GM12878 (cell line): Measurements from ENCODE around the gene PIAS1. TPM values are rescaled to one million over a fixed set of nuclear protein-coding genes. Genes with fewer than 3 reads are reported as not detected.

Experiments
- CBX3 ChIP-seq: fragments of 200-600 bp; sonication (generic); IDR thresholded peaks from 2 replicates; pipeline ENCODE4 v1.6.1; 2016; ENCODE audit warnings: low read depth, borderline replicate concordance
- CEBPB ChIP-seq, 2 experiments: fragments of 150-350 bp in 1 of 2; IDR thresholded peaks; 2 replicates each; pipeline ENCODE4 v1.6.1; 2012 to 2014; ENCODE audit warnings: low read depth in 2 of 2, low read length in 2 of 2, borderline replicate concordance in 1 of 2, inconsistent platforms in 1 of 2
- DPF2 ChIP-seq: fragments of 450-650 bp; IDR thresholded peaks from 2 replicates; pipeline ENCODE4 v1.6.1; 2017; ENCODE audit warnings: mild to moderate bottlenecking
- E2F4 ChIP-seq: IDR thresholded peaks from 2 replicates; pipeline ENCODE4 v1.6.1; 2012; ENCODE audit warnings: low read depth, low read length, improper control_type of control experiment
- E2F8 ChIP-seq: fragments of 450-650 bp; IDR thresholded peaks from 2 replicates; pipeline ENCODE4 v1.6.1; 2018; ENCODE audit warnings: mild to moderate bottlenecking, low read depth, moderate library complexity; ENCODE audit not compliant: partially characterized antibody
- EED ChIP-seq: sonication (generic); IDR thresholded peaks from 2 replicates; pipeline ENCODE4 v1.6.1; 2016; ENCODE audit warnings: antibody characterized with exemption, low read depth
- HDGF ChIP-seq: fragments of 450-650 bp; IDR thresholded peaks from 2 replicates; pipeline ENCODE4 v1.6.1; 2016; ENCODE audit warnings: antibody characterized with exemption
- JUND ChIP-seq: IDR thresholded peaks from 2 replicates; pipeline ENCODE4 v1.6.1; 2012; ENCODE audit warnings: low read depth, mild to moderate bottlenecking, low read length, improper control_type of control experiment, moderate library complexity
- MYC ChIP-seq: IDR thresholded peaks from 2 replicates; pipeline ENCODE4 v1.6.1; 2011; ENCODE audit warnings: mild to moderate bottlenecking, low read length, moderate library complexity, inconsistent platforms; ENCODE audit not compliant: insufficient read depth, insufficient replicate concordance, insufficient read length, severe bottlenecking
- NBN ChIP-seq: fragments of 450-650 bp; IDR thresholded peaks from 2 replicates; pipeline ENCODE4 v1.6.1; 2016
- NFXL1 ChIP-seq: fragments of 450-650 bp; IDR thresholded peaks from 2 replicates; pipeline ENCODE4 v1.6.1; 2017; ENCODE audit warnings: antibody characterized with exemption, mild to moderate bottlenecking, borderline replicate concordance
- NR2C1 ChIP-seq: fragments of 450-650 bp; IDR thresholded peaks from 2 replicates; pipeline ENCODE4 v1.6.1; 2017; ENCODE audit warnings: antibody characterized with exemption, mild to moderate bottlenecking, moderate library complexity
- NR2F1 ChIP-seq: fragments of 450-650 bp; conservative IDR thresholded peaks from 2 replicates; pipeline ENCODE4 v1.6.1; 2017; ENCODE audit warnings: mild to moderate bottlenecking
- POLR2A ChIP-seq: IDR thresholded peaks from 2 replicates; pipeline ENCODE4 v1.6.1; 2011; ENCODE audit warnings: low read depth, mild to moderate bottlenecking, low read length
- POLR2AphosphoS2 ChIP-seq: IDR thresholded peaks from 2 replicates; pipeline ENCODE4 v1.6.1; 2011; ENCODE audit warnings: low read depth, mild to moderate bottlenecking, low read length, improper control_type of control experiment, moderate library complexity
- RAD21 ChIP-seq: IDR thresholded peaks from 2 replicates; pipeline ENCODE4 v1.6.1; 2011; ENCODE audit warnings: mild to moderate bottlenecking, low read depth, low read length, moderate library complexity; ENCODE audit not compliant: insufficient read depth
- RB1 ChIP-seq: fragments of 450-650 bp; formaldehyde crosslinking; IDR thresholded peaks from 2 replicates; pipeline ENCODE4 v1.6.1; 2017; ENCODE audit warnings: mild to moderate bottlenecking, borderline replicate concordance
- SMAD1 ChIP-seq: fragments of 450-650 bp; IDR thresholded peaks from 2 replicates; pipeline ENCODE4 v1.6.1; 2018; ENCODE audit warnings: mild to moderate bottlenecking, low read depth; ENCODE audit not compliant: partially characterized antibody
- TCF3 ChIP-seq: IDR thresholded peaks from 2 replicates; pipeline ENCODE4 v1.6.1; 2012; ENCODE audit warnings: low read depth, mild to moderate bottlenecking, low read length, borderline replicate concordance; ENCODE audit not compliant: insufficient read depth
- YBX1 ChIP-seq: fragments of 450-650 bp; IDR thresholded peaks from 2 replicates; pipeline ENCODE4 v1.6.1; 2016; ENCODE audit warnings: antibody characterized with exemption
- ZBED1 ChIP-seq: IDR thresholded peaks from 2 replicates; pipeline ENCODE4 v1.6.1; 2016; ENCODE audit warnings: borderline replicate concordance
- ZBTB4 ChIP-seq: fragments of 450-650 bp; formaldehyde crosslinking; IDR thresholded peaks from 2 replicates; pipeline ENCODE4 v1.4.0; 2022; ENCODE audit warnings: mild to moderate bottlenecking, moderate library complexity
- ZNF207 ChIP-seq: fragments of 450-650 bp; IDR thresholded peaks from 2 replicates; pipeline ENCODE4 v1.6.1; 2014; ENCODE audit warnings: antibody characterized with exemption, mild to moderate bottlenecking, borderline replicate concordance
- ZNF217 ChIP-seq: fragments of 450-650 bp; IDR thresholded peaks from 2 replicates; pipeline ENCODE4 v1.6.1; 2017; ENCODE audit warnings: antibody characterized with exemption, mild to moderate bottlenecking
- ZNF24 ChIP-seq: fragments of 450-650 bp; IDR thresholded peaks from 2 replicates; pipeline ENCODE4 v1.6.1; 2017; ENCODE audit warnings: antibody characterized with exemption, mild to moderate bottlenecking
- polyA plus RNA-seq, 11 experiments: library from polyadenylated mRNA; depleted of rRNA in 4 of 11; unstranded in 6 of 11; stranded (reverse) in 5 of 11; fragments of >200 nt; fragmentation: Nextera tagmentation in 4 of 11; fragmentation: Illumina TruSeq in 1 of 11; extraction: Ambion mirVana in 4 of 11; extraction: Trizol in 1 of 11; gene quantifications; 1 replicate in 1 of 11; 2 replicates in 10 of 11; pipeline versions ENCODE4 v1.2.1 to v1.2.3, GENCODE V29; 2011 to 2016; ENCODE audit warnings: inconsistent platforms in 2 of 11, missing spikeins in 2 of 11, low read depth in 1 of 11
- total RNA-seq, 4 experiments: library from RNA; depleted of rRNA in 3 of 4; stranded (reverse); fragments of >200 nt in 3 of 4; fragmentation: Illumina TruSeq in 1 of 4; extraction: Trizol in 1 of 4; gene quantifications; 2 replicates each; pipeline versions ENCODE4 v1.2.1 to v1.2.3, GENCODE V29; 2013 to 2021

PIAS1 gene
- total and polyA plus RNA-seq, 10 of the 15 experiments (the other 5 are each of a cell fraction or from before 2014, with no cell fraction given) = 20.2 to 96.3 (median 37.0) TPM

- no peak for TF ChIP-seq ZBTB4 (CRISPR knock-in tag)
- peak; percentile 81; the same call in 1 of the 2 replicates for TF ChIP-seq HDGF
- no peak for TF ChIP-seq MYC
- TF ChIP-seq CBX3 = no peak
- TF ChIP-seq NR2F1 = peak; percentile 19; the same call in 1 of the 2 replicates
- TF ChIP-seq JUND = no peak
- TF ChIP-seq ZNF217 = no peak
- TF ChIP-seq DPF2 = peak; percentile 35; the same call in 1 of the 2 replicates
- no peak for TF ChIP-seq YBX1
- no peak for TF ChIP-seq POLR2AphosphoS2
- TF ChIP-seq ZNF207 = peak; percentile 84
- no peak for TF ChIP-seq ZNF24
- TF ChIP-seq TCF3 = no peak
- no peak for TF ChIP-seq CEBPB (IDR thresholded peaks at IDR 0.05; ENCODE audit: borderline replicate concordance in 1 of 2, low read depth in 2 of 2, low read length in 2 of 2)
- no peak for TF ChIP-seq POLR2A
- no peak for TF ChIP-seq SMAD1
- no peak for TF ChIP-seq RB1
- no peak for TF ChIP-seq NFXL1
- TF ChIP-seq NR2C1 = no peak
- TF ChIP-seq E2F4 = no peak
- TF ChIP-seq E2F8 = no peak
- 0 out of 2 replicates have a peak, but pooled peaks have one; percentile 12 for TF ChIP-seq RAD21
- 0 out of 2 replicates have a peak, but pooled peaks have one; percentile 13 for TF ChIP-seq EED
- peak; percentile 58; the same call in 1 of the 2 replicates for TF ChIP-seq NBN
- TF ChIP-seq ZBED1 = no peak
Observed at GRCh38 chr15:68230157-68231100, 176.3 kb downstream of the PIAS1 start (continued).
